HG02763 (cell line): ENCODE measurements around the gene DNAH8.

ENCODE experiments used
- ATAC-seq: cut with Tn5 transposase; IDR thresholded peaks from one replicate; pipeline ENCODE4 v1.9.1; 2021; ENCODE audit warnings: mild to moderate bottlenecking, moderate library complexity; ENCODE audit not compliant: unreplicated experiment

Gene DNAH8

DNA sequence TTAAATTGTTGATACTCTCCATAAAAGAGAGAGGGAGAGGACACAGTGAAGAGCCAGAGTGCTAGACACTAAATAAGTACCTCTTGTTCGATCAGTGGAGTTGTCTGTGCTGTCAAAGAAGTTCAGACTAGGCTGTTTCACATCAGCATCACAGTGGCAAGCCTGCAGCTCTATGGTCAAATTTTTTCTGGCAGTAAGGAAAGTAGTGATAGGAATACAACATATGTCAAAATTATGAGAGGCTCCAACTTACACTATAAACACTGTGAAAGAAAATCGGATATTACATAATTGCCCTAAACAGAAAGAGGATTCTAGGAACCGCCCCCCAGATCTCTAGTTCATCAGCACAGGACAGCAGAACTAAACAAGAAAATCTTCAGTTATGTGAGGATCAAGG lies 23.1 kb downstream of the DNAH8 start:
- ATAC-seq = no peak

DNA sequence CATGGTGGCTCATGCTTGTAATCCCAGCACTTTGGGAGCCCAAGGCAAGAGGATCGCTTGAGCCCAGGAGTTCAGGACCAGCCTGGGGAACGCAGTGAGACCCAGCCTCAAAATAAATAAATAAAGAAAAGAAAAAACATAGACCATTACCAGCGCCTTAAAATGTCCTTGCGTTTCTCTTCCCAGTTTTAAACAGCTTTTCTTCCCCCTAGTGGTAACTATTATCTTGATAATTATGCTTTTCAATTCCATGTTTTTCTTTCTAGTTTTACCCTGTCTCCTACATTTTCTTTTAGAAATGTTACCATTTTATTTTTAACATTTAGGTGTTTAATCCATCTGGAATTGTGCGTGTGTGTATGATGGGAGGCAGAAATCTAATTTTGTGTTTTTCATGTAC lies 24.4 kb downstream of the DNAH8 start:
- no peak for ATAC-seq

DNA sequence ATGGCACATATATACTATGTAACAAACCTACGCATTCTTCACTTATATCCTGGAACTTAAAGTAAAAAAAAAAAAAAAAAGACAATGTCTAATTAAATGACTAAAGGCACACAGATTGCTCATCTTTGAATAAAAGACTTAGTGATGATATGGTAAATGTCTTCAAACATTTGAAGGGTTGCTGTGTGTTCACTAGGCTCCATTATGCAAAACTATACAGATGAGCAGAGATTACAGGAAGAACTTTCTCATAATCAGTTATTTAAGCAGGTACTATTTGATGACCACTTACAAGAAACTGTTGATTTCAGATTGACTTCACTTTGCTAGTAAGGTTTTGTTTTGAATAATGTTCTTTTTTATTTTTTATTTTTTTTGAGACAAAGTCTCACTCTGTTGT lies 34.4 kb downstream of the DNAH8 start:
- no peak for ATAC-seq

DNA sequence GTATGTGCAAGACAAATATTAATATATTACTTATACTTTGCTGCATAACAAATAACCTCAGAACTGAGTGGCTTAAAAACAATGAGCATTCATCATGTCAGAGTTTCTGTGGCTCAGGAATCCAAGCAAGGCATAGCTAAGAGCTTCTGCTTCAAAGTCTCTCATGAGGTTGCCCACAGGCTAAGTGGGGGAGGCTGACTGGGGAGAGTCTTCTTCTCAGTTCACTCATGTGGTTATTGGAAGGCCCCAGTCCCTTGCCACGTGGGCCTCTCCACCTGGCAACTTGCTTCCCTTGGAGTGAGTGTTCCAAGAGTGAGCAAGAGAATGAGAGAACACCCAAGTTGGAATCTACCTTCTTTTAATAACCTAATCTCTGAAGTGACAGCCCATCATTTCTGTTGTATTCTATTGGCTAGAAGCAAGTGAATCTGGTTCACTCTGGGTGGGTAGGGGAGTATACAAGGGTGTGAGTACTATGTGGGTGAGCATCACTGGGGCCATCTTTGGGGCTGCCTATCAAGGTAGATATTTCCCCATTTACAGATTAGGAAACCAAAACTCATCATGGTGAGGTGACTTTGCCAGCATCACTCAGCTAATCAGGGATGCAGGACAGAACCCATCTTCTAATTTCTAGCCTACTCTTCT lies 36.0 kb downstream of the DNAH8 start:
- ATAC-seq = no peak

DNA sequence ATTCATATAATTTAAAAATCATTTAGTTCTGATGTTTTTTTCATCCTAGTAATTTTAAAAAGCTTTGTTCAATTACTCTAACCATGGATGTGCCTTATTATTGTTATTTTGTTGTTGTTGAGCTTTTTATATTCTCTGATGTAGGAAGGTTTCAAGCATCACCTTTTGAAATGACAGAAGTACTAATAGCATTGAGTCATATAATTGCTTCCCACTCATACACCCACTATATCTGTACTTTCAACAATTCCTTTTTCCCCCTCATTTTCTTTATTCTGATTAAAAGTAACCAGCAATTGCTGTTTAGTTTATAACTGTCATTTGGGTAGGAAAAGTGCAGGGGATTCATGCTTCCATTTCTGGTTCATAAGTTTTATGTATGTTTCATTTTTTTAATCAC lies 38.6 kb downstream of the DNAH8 start:
- no peak for ATAC-seq

DNA sequence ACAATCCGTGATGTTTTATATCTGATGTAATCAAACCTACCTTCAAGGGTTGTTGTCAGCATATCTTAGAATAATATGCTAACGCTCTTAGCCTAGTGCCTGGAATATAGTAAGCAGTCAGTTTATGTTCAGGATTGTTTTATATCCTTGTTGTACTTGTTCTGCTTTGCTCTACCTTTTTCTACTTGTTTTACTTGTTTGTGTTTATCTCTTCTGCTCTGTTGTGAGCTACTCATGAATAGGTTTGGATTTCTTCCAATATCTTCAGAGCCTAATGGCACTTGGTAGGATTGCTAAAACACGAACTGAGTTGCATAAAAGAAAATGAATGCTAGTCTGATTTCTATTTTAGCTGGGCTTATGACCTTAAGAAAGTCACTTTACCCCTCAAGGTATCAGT lies 40.1 kb downstream of the DNAH8 start:
- no peak for ATAC-seq

DNA sequence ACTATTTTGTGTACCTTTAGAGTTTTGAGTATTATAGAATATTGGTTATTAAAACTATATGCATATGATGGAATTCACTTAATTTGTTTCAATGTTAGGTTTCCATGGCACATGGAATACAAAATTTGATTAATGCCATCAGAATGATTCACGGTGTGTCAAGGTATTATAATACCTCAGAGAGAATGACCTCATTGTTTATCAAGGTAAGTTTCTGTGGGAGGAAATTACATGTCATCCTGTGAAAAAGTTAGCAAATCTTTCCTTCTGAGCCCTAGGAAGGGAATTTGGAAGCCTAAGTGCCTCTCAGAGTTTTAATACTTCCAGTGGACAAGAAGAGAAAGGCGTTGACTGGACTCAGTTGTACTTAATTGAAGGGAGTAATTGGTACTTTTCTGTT lies 40.8 kb downstream of the DNAH8 start:
- ATAC-seq = no peak

DNA sequence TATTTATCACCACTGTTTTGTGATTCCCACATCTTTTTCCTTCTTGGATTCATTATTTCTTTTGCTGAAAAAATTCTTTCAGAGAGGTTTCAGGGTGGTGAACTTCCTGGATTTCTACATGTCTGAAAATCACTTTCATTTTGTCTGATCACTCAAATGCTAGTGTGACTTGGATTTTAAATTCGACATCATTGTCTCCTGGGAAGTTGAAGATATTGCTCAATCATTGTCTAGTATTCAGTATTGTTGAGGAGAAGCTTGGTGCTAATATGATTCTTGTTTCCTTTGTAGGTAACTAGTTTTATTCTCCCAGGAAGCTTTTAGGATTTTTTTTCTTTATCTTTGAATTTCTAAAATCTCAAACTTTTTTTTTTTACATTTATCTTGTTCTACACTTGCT lies 45.0 kb downstream of the DNAH8 start:
- ATAC-seq = no peak

DNA sequence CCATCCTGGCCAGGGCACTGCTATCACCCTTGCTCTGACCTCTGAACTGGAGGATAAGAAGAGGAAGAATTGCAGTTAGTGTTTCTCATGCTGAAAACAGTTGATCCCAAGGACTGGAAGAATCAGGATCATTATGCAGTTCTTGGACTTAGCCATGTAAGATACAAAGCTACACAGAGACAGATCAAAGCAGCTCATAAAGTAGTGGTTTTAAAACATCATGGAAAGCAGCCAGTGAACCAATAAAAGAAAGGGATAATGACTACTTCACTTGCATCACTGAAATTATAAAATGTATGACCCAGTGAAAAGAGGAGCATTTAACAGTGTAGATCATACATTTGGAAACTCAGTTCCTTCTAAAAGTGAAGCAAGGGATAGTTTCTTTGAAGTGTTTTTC lies 47.7 kb downstream of the DNAH8 start:
- no peak for ATAC-seq

DNA sequence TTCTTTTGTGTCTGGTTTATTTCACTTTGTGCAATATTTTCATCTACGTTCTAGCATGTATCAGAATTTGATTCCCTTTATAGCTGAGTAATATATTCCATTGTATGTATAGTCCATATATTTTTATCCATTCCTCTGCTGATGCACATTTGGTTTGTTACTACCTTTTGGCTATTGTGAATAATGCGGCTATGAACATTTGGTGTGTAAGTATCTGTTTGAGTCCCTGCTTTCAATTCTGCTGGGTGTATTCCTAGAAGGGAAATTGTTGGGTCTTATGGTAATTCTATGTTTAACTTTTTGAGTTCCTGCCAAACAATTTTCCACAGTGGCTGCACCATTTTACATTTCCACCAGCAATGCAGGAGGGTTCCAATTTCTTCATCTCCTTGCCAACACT lies 52.4 kb downstream of the DNAH8 start:
- ATAC-seq = no peak

DNA sequence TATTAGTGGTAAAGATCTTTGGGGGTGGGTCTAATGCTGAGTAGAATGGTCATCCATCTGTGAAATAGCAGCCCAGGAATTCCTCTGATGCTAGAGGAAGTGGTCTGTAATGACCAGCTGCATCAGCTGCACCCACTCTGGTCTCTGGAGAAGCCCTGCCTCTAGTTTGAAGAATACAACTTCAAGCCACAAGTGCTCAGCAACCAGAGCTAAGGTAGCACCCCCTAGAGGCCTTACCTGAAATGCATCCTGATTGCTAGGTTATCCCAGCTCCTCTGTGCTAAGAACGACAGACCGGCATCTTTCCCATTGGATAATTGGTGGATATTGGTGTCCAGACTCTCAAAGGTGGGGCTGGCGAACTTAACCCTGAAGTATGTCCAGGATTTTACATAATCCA lies 58.2 kb downstream of the DNAH8 start:
- ATAC-seq = no peak

DNA sequence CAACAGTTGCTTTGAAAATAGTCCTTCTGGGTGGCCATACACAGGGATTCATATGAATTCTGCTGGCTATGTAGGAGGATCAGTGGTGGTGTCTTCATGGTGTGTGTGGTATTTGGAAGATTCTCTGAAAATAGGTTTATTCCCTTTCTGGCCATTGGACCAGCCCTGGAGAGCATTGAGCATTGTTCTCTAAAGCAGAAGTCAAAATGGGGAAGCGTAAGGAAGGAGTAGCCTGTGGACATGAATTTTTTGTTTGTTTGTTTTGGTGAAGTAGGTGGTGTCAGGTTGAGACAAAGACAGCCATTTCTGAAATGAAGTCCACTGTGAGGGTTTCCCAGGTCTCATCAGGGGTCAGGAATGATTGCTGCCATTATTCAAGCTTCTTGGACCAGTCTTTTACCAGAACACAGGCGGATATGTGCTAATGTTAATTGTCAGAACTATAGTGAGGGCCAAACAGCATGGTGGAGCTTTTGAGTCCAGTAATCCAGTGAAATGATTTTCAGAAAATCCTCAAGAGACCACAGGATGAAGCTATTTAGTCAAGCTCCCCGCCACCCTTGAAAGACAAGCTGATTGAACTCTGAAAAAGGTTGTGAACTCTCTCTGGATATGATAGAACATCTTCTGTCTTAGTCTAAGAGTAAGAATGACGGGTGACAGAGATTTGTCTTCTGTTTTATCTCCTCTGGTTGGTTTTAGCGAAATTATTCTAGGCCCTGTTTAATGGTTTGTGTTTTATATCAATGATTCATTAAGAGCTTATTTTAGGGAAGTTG lies 60.0 kb downstream of the DNAH8 start:
- no peak for ATAC-seq

DNA sequence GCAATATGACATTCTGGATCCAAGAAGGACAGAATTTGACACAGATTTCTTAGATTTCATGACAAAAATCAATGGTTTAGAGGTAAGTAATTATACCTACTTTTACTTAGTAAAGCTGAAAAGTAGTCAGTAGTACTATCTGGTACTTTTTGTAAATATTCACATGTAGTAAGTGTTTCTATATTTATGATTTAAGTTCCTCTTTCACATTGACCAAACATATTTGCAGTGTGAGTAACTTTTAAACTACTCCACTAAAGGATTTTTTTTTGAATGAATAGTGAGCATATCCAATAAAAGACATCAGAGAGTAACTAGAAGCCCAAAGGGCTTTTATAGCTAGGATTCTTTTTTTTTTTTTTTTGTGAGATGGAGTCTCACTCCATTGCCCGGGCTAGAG lies 60.8 kb downstream of the DNAH8 start:
- no peak for ATAC-seq

DNA sequence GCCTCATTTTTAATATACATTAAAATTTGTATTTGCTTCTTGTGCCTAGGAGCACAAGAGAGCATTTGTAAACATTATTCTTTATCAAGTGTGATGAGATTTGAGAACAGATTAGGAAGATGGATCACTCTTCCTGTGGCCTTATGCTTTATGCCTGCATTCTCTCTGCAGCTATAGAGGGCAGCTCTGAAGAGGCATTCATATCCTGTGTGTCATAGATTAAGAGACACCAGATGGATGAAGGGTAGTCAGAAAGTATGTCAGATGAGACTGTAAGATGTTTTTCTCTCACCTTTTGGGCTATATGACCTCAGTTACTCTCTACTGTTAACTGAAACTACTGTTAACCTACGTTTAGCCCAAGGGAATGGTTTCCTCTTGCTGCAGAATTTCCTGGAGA lies 61.4 kb downstream of the DNAH8 start:
- ATAC-seq = no peak

DNA sequence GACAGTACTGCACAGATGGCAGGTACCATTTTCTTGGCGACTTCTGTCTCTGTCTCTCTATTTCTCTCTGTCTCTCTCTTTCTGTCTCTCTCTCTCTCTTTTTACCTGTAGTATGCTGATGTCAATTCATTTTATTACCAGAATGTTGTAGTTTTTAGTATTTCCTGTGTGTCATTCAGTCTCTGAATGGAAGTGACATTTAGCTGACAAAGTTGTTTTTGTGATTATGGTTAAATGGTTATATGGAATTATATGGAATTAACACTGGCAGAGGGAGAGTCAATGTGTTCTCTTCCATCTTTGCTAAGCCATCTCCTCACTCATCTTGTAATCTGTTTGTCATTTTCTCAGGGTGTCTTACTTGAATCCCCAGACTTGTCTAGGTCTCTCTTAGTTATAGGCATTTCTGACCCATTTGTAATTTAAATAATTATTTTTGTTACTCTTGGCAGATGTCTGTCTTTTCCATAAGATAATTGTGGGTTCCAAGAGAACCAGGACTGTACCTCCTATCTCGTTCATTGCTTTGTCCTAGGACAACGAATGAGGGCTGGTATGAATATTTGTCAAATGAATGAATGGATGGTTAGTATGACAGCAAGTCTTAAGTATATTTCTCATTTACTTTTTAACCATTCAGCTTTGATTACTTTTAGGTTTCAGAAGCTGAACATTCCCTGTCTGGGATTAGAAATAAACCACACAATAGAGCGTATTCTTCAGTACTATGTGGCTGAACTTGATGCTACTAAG lies 64.4 kb downstream of the DNAH8 start:
- ATAC-seq = no peak

DNA sequence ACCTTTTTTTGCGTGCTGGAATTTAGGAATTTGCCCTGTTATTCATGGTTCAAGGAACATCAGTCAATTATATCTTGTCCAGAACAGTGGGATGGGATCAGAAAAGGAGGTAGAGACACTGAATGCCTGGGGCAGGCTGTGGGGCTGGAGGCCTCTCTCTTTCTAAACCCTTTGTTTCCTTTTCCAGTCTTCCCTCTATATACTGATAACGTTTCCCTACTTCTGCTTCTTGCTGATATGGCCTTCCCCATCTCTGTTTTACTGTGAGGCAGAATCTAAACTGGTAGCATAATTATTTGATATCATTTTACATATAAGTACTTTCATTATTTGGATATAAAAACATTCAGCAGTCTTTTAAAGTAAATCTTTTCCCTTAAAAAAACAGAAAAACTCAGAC lies 67.5 kb downstream of the DNAH8 start:
- ATAC-seq = no peak

DNA sequence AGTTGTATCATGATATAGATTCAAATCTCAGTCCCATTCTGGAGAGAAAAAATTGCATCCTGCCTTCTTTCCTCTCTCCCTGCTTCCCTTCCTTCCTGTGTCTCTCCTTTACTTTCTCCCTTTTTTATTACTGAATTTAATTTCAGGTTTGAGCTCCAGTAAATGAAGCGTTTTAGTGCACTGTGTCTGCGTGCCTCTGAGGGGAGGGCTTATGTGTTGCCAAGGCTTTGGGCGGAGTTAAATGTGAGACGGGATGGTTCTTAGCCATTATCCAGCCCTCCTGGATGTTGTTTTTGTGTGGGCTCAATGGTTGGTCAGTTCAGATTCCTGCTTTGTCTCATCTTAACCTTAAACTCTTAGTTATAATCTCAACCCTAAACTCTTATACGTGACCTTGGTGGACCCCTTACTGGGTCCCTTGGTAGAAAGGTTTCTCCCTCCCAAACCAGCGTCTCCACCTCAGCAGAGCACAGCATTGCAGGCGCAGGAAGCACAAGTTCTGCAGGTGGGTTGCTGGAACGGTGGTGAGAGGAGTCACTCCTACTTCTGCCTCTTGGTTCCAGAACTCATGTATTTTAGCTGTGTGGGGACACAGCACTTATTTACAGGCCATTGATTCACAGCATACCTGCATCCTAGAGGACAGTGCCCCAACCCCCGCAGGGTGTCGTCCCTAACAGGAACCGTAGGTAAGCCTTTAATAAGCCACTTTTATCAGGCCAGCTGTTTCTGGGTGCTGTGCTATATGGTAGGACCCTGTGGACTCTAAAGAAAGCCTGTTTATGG lies 68.5 kb downstream of the DNAH8 start:
- no peak for ATAC-seq

DNA sequence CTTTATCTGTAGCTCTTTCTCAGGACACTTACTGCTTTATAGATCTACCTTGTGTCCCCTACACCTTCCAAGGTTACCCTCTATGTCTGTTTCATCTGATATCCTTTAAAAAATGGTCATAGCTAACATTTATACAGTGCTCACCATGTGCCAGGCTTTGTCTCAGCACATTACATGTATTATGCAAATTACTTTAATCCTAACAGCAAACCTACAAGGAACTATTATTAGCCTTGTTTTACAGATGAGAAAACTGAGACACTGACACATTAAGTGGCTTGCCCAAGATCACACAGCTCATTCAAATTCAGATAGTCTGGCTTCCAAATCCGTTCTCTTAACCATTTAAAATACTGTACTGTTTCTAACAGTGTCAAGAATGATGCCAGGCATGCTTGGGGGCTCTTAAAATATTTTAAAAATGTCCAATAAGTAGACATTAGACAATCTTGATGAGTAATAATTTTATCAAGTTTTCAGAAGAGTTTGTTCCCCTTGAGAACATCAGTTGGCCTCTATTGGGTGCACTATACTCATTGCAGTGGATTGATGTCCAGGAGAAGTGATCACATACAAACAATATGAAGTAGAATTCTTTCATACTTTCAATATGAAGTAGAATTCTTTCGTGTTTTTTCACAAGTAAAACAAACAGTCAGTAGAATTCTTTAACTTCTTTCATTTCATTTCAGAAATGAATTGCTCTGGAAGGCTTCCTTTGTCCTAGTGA lies 69.6 kb downstream of the DNAH8 start:
- no peak for ATAC-seq

DNA sequence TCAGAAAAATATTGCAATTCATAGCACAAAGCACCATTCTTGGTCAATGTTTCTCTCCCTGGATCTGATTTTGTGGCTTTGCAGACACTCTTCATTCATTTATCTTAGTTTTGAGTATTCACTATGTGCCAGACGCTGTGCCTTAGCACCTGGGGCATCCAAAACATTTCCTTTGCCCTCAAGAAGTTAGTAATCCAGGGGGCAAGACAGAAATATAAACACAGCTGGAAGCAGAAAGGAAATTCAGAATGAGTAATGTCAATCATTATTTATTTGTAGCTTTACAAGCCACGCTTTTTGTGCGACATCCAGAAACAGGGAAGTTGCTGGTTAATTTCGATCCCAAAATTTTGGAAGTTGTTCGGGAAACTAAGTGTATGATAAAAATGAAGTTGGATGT lies 71.4 kb downstream of the DNAH8 start:
- no peak for ATAC-seq

DNA sequence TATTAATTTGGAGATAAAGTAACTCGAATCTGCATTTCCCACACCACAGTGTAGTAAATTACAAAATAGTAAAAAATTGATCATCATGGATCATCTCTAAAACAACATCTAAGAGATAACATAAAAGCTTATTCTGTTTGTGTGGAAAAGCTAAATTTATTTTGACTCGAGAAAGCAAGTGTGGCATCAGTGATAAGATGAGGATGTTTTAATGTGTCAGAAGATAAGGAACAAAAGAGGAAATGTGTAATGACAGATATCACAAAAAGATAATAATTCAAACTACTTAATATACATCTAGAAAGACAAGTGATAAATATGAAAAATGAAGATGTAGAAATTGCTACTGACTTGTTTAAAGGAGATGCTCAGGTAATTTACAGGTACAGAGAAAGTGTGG lies 74.1 kb downstream of the DNAH8 start:
- ATAC-seq = no peak

DNA sequence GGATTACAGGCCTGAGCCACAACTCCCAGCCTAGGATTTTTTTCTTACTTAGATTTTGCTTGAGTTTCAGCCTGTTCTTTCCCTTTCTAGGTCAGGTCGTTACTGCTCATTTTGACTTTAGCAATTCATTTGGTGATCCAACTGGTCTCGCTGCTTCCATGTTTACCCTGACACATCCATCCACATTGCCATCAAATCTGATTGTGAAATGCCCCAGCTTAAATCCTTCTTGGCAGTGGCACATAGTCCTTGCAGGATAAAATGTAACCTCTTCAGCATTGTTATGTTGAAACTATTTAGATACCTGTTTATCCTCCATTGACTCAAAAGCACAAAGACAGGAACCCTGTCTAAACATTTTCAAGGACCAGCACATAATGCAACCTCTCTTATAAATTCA lies 77.2 kb downstream of the DNAH8 start:
- no peak for ATAC-seq
